Neural cell (in vitro differentiated cells): ENCODE measurements around the gene ZC3H4. TPM values are rescaled to one million over a fixed set of nuclear protein-coding genes. Genes with fewer than 3 reads are reported as not detected.
A peak's percentile ranks its signal among the peaks of the same experiment; 100 is the strongest.

Experiments
- H2AFZ ChIP-seq: fragments of 200-600, 300-800 bp; sonication (generic), shearing (Covaris generic); 2 replicates; pipeline ENCODE4 v1.6.0; 2014; ENCODE audit warnings: low read depth, mild to moderate bottlenecking, antibody characterized with exemption, low read length, moderate library complexity
- H3F3A ChIP-seq: fragments of 200-600 bp; shearing (Covaris generic); 2 replicates; pipeline ENCODE4 v1.6.1; 2016; ENCODE audit warnings: mild to moderate bottlenecking, moderate library complexity, mixed read lengths, antibody characterized with exemption, low read length; ENCODE audit not compliant: insufficient read depth, poor library complexity, severe bottlenecking
- H3K27ac ChIP-seq: fragments of 200-600, 300-800 bp; sonication (generic), shearing (Covaris generic); 2 replicates; pipeline ENCODE4 v1.5.1; 2014; ENCODE audit warnings: mild to moderate bottlenecking, low read length, moderate library complexity
- H3K27me3 ChIP-seq: fragments of 300-800, 200-600 bp; sonication (generic), shearing (Covaris generic); 2 replicates; pipeline ENCODE4 v1.6.0; 2014; ENCODE audit warnings: mild to moderate bottlenecking, low read depth, low read length, moderate library complexity; ENCODE audit not compliant: insufficient read depth
- H3K36me3 ChIP-seq: fragments of 300-800, 200-600 bp; sonication (generic), shearing (Covaris generic); 2 replicates; pipeline ENCODE4 v1.5.1; 2014; ENCODE audit warnings: mild to moderate bottlenecking, antibody characterized with exemption, low read length, moderate library complexity; ENCODE audit not compliant: insufficient read depth
- H3K4me2 ChIP-seq: fragments of 300-800, 200-600 bp; sonication (generic), shearing (Covaris generic); 2 replicates; pipeline ENCODE4 v1.6.0; 2014; ENCODE audit warnings: mild to moderate bottlenecking, low read length
- H3K4me3 ChIP-seq: fragments of 300-800, 200-600 bp; sonication (generic), shearing (Covaris generic); 2 replicates; pipeline ENCODE4 v1.5.1; 2014; ENCODE audit warnings: mild to moderate bottlenecking, low read length, moderate library complexity
- H3K79me2 ChIP-seq: fragments of 200-600 bp; shearing (Covaris generic); replicated peaks from 2 replicates; pipeline ENCODE4 v1.6.0; 2014; ENCODE audit warnings: mild to moderate bottlenecking, low read length, moderate library complexity; ENCODE audit not compliant: insufficient read depth
- H3K9ac ChIP-seq: fragments of 300-800, 200-600 bp; sonication (generic), shearing (Covaris generic); 2 replicates; pipeline ENCODE4 v1.6.1; 2016; ENCODE audit warnings: mild to moderate bottlenecking, low read length, mixed read lengths
- H3K9me2 ChIP-seq: fragments of 200-600 bp; shearing (Covaris generic); 2 replicates; pipeline ENCODE4 v1.6.1; 2016; ENCODE audit warnings: mild to moderate bottlenecking, low read length, mixed read lengths; ENCODE audit not compliant: insufficient read depth
- H3K9me3 ChIP-seq: fragments of 200-600, 300-800 bp; sonication (generic), shearing (Covaris generic); 2 replicates; pipeline ENCODE4 v1.6.1; 2016; ENCODE audit warnings: mild to moderate bottlenecking, mixed run types, low read length, moderate library complexity, mixed read lengths
- H4K20me1 ChIP-seq: fragments of 200-600 bp; shearing (Covaris generic); 2 replicates; pipeline ENCODE4 v1.6.1; 2016; ENCODE audit warnings: mild to moderate bottlenecking, mixed run types; ENCODE audit not compliant: insufficient read depth
- CTCF ChIP-seq: fragments of 450-650 bp; IDR thresholded peaks from 2 replicates; pipeline ENCODE4 v1.5.1; 2014; ENCODE audit warnings: antibody characterized with exemption, mild to moderate bottlenecking, moderate library complexity; ENCODE audit not compliant: poor library complexity, severe bottlenecking
- EP300 ChIP-seq: fragments of 450-650 bp; conservative IDR thresholded peaks from 2 replicates; pipeline ENCODE4 v1.6.1; 2014; ENCODE audit warnings: antibody characterized with exemption, mild to moderate bottlenecking, moderate library complexity; ENCODE audit not compliant: poor library complexity, severe bottlenecking
- EZH2 ChIP-seq: fragments of 200-600, 300-800 bp; shearing (Covaris generic), sonication (generic); IDR thresholded peaks from 2 replicates; pipeline ENCODE4 v1.6.1; 2014; ENCODE audit warnings: antibody characterized with exemption, low read length, borderline replicate concordance, mild to moderate bottlenecking; ENCODE audit not compliant: insufficient read depth, poor library complexity, severe bottlenecking
- MXI1 ChIP-seq: fragments of 450-650 bp; conservative IDR thresholded peaks from 2 replicates; pipeline ENCODE4 v1.6.1; 2014; ENCODE audit warnings: antibody characterized with exemption, mild to moderate bottlenecking; ENCODE audit not compliant: poor library complexity, severe bottlenecking
- POLR2AphosphoS5 ChIP-seq: IDR thresholded peaks from 2 replicates; pipeline ENCODE4 v1.6.1; 2012
- RAD21 ChIP-seq: fragments of 450-650 bp; conservative IDR thresholded peaks from 2 replicates; pipeline ENCODE4 v1.6.1; 2014; ENCODE audit warnings: antibody characterized with exemption, mild to moderate bottlenecking, moderate library complexity
- REST ChIP-seq: IDR thresholded peaks from 2 replicates; pipeline ENCODE4 v1.6.1; 2012; ENCODE audit warnings: borderline replicate concordance
- SMC3 ChIP-seq: fragments of 450-650 bp; conservative IDR thresholded peaks from 2 replicates; pipeline ENCODE4 v1.6.1; 2014; ENCODE audit warnings: antibody characterized with exemption, mild to moderate bottlenecking, moderate library complexity; ENCODE audit not compliant: poor library complexity
- TAF1 ChIP-seq: IDR thresholded peaks from 2 replicates; pipeline ENCODE4 v1.6.1; 2012; ENCODE audit warnings: low read depth
- polyA plus RNA-seq: library from polyadenylated mRNA; depleted of rRNA; stranded (reverse); fragments of >200 nt; gene quantifications from 2 replicates; pipeline ENCODE4 v1.2.3, GENCODE V29; 2014

ZC3H4 gene
- polyA plus RNA-seq, 1 donor from 2014 or later, result 5.1 TPM

- no peaks in the 10 kb centered on the region for H3K9me3 ChIP-seq
- H3F3A ChIP-seq, result no peaks in the 10 kb centered on the region
- no peaks in the 10 kb centered on the region for H3K36me3 ChIP-seq
- H3K4me3 ChIP-seq, result peak overlapping the region; percentile 74
- H3K27me3 ChIP-seq, result no peaks in the 10 kb centered on the region
- peaks cover 30% of the 10 kb centered on the region for H3K79me2 ChIP-seq
- no peaks in the 10 kb centered on the region for H4K20me1 ChIP-seq
- no peak overlapping the region for H3K4me2 ChIP-seq
- TF ChIP-seq TAF1 (no peak), RAD21 (no peak), SMC3 (no peak), REST (no peak), EZH2 (no peak), POLR2AphosphoS5 (no peak), EP300 (no peak), CTCF (no peak), MXI1 (no peak)
- H3K27ac ChIP-seq, result peak overlapping the region; percentile 87
- no peak overlapping the region for H2AFZ ChIP-seq
- H3K9me2 ChIP-seq, result no peaks in the 10 kb centered on the region
- H3K9ac ChIP-seq, result no peak overlapping the region
These were observed 16.6 kb upstream of the ZC3H4 start for GRCh38 chr19:47130120-47130588.

GRCh38 chr19:47129579-47129978 is 16.0 kb upstream of the ZC3H4 start:
- H2AFZ ChIP-seq, result no peak overlapping the region
- H3K27ac ChIP-seq, result no peak overlapping the region
- H3K9ac ChIP-seq, result no peak overlapping the region
- H4K20me1 ChIP-seq, result no peaks in the 10 kb centered on the region
- H3K27me3 ChIP-seq, result no peaks in the 10 kb centered on the region
- no peak for TF ChIP-seq CTCF
- no peak for TF ChIP-seq REST
- no peak for TF ChIP-seq RAD21
- TF ChIP-seq POLR2AphosphoS5, result no peak
- no peak for TF ChIP-seq EZH2
- no peak for TF ChIP-seq SMC3
- TF ChIP-seq EP300, result no peak
- no peak for TF ChIP-seq MXI1
- TF ChIP-seq TAF1, result no peak
- peaks cover 24% of the 10 kb centered on the region for H3K79me2 ChIP-seq
- H3K9me2 ChIP-seq, result no peaks in the 10 kb centered on the region
- no peaks in the 10 kb centered on the region for H3F3A ChIP-seq
- no peaks in the 10 kb centered on the region for H3K9me3 ChIP-seq
- H3K36me3 ChIP-seq, result no peaks in the 10 kb centered on the region
- no peak overlapping the region for H3K4me3 ChIP-seq
- H3K4me2 ChIP-seq, result no peak overlapping the region
